T1000 (cell line): Measurements from ENCODE around the gene NYAP2.

Experiments
- DNase-seq: peaks from one replicate; lab custom pipeline; 2025; ENCODE audit warnings: mixed read lengths; lab: John Stamatoyannopoulos, UW

NYAP2 gene

DNA sequence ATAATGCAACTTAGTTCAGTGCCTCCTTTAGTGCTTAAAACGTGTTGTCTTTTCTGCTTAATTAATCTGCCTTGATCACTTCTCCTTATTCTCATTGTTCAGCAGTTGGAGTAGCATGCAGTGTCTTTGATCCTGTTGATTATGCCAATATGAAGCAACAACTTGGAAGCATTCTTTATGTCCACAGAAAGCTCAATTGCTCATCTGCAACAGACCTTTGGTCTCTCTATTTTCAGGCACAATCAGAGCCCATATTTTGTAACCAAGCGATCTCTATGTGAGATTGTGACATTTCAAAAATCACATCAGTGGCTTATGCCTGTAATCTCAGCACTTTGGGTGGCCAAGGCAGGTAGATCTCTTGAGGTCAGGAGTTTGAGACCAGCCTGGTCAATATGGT is 217.3 kb downstream of the NYAP2 start:
- DNase-seq: no peak

DNA sequence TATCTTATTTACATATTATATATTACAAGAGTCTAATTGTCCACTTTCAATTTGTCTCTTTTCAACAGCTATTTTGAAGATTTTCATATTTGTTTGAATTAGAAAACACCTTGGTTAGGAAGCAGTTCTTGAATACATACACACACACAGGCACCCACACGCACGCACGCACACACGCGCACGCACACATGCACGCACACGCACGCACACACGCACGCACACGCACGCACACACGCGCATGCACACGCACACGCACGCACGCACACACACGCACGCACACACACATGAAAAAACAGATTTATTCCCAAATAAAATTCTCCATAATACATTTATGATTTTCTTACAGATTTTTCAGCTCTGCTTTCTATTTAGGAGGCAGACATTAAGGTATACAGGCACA is 220.7 kb downstream of the NYAP2 start:
- DNase-seq: no peak

DNA sequence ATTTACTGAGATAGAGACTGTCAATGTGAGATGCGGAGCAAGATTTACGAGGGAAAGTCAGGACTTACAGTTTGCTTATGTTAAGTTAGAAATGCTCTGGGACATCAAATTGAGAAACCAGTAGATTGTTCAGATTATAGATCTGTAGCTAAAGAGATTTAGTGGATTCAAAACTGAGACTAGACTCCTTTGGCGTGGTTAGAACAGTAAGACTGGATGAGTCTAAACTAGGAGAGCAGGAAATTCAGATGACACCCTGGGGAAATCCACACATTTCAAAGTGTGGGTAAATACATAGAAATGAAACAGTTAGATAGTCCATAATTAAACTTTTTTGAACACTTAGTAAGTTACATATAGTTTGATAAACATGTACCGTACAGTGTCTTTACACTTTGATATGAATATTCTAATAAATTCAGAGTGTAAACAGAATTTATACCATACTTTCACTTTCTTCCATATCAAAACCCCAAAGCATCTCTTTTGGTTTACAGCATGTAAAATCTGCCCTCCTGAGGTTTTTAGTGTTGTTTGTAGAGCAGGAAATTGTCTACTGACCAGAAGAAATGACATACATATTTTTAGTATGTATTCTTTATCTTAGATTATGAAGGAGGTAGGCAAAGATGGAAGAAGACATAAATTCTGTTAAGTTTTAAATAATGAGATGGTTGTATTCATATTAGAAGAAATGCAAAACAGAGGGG is 231.5 kb downstream of the NYAP2 start:
- no peak for DNase-seq

- DNase-seq: no peak
Observed at GRCh38 chr2:225632351-225632750, 232.8 kb downstream of the NYAP2 start.

- DNase-seq: no peak
Observed at GRCh38 chr2:225636558-225636957, 237.0 kb downstream of the NYAP2 start.

GRCh38 chr2:225637259-225637658 is 237.7 kb downstream of the NYAP2 start:
- DNase-seq: no peak

- no peak for DNase-seq
Observed at GRCh38 chr2:225640550-225640949, 241.0 kb downstream of the NYAP2 start.

- no peak for DNase-seq
Observed at GRCh38 chr2:225649274-225649673, 249.8 kb downstream of the NYAP2 start.

- DNase-seq: no peak
Observed at GRCh38 chr2:225650041-225650440, 250.5 kb downstream of the NYAP2 start.

- DNase-seq: peak; percentile 40
Observed at GRCh38 chr2:225660262-225661131, 261.0 kb downstream of the NYAP2 start.

DNA sequence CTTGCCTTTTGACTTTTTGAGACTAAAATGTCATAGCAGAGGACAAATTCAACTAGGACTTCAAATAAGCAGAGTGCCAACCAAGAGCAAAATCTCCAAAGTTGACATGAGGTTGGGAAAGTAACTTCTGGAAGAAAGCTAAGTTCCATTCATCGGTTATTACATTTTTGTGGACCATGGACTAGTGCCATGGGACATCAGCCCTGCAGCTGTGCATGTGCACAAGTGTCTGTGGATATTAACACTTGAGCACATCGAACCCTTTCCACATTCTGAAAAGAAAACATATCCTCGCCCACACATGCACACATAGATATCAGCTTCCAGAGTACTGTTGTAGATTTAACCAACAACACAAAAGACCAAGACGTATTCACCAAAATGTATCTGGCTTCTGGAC is 262.6 kb downstream of the NYAP2 start:
- no peak for DNase-seq

- DNase-seq: no peak
Observed at GRCh38 chr2:225667445-225667844, 267.9 kb downstream of the NYAP2 start.

GRCh38 chr2:225668606-225669266 is 269.2 kb downstream of the NYAP2 start:
- DNase-seq: no peak

- no peak for DNase-seq
Observed at GRCh38 chr2:225670111-225670974, 270.8 kb downstream of the NYAP2 start.

- DNase-seq: no peak
Observed at GRCh38 chr2:225678792-225679191, 279.3 kb downstream of the NYAP2 start.

GRCh38 chr2:225683258-225683657 is 283.7 kb downstream of the NYAP2 start:
- no peak for DNase-seq

DNA sequence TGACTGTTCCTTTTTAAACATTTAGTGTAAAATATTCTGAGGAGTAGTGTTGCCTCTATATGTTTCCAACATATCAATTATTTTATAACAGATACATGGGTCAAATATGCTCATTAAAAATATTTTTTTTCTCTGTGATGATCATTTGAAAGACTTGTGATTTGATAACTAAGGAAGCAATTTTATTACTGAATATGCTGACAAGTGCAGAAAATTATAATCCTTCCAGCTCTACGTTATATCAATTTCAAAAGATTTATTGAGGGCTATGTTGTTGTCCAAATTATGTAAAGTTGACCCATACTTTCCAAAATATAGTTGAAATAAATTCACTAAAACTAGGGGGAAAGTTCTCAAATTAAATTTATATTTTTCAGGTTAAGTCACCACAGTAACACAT is 290.6 kb downstream of the NYAP2 start:
- DNase-seq: no peak

- DNase-seq: no peak
Observed at GRCh38 chr2:225691711-225692110, 292.2 kb downstream of the NYAP2 start.

DNA sequence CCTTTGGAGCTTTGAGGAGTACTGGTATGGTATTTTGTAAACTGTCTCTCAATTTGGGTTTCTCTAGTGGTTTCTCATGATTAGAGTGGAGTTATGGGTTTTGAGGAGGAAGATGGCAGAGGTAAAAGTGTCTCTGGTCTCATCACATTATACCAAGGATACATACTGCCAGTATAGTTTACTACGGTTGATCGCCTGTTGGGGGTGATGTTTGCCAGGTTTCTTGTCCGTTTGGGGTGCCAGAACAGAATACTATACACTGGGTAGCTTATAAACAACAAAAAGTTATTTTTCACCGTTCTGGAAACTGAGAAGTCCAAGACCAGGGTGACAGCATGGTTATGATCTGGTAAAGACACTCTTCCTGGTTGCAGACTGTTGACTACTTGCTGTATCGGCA is 293.7 kb downstream of the NYAP2 start:
- no peak for DNase-seq

DNA sequence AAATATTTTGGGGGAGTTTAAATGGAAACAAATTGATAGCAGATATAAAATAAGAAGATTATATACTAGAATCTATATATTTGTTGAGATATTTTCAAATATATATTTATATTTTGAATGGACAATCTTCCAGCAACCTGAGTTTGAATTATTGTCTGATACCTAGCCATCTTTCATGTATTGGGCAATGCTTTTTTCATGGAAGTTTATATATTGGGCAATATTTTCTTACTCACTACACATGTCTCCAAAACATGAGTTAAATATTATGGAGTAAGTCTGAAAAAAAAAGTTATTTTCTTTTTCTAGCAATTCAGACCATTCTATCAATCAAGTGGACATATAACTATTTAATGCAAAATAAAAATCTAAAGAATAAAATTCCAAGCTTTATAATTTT is 295.2 kb downstream of the NYAP2 start:
- no peak for DNase-seq

GRCh38 chr2:225697936-225698335 is 298.4 kb downstream of the NYAP2 start:
- no peak for DNase-seq
